HCT116 (cell line): ENCODE results near the gene SEMA3E. TPM values are rescaled to one million over a fixed set of nuclear protein-coding genes. Genes with fewer than 3 reads are reported as not detected.

Experiments used
- ATAC-seq: fragments of 200-7000 bp; cut with Tn5 transposase; 2 replicates; pipeline ENCODE4 v1.9.1; 2020; ENCODE audit warnings: mild to moderate bottlenecking, moderate library complexity
- BruUV-seq: library from RNA; stranded (reverse); fragments of 400-500 nt; replicated peaks from 2 replicates; lab custom pipeline; 2021; lab: Mats Ljungman, UMichigan
- CTCF ChIA-PET: fragments of 300-600 bp; sonication (Branson Sonifier 250); formaldehyde crosslinking; loops from one replicate; lab custom pipeline; 2021; ENCODE audit warnings: antibody characterized with exemption; lab: Charles Lee
- POLR2A ChIA-PET: fragments of 300-600, 350-600 bp; sonication (Branson Sonifier 250); formaldehyde crosslinking; loops from one replicate; lab custom pipeline; 2021; ENCODE audit warnings: antibody characterized with exemption; lab: Charles Lee
- RAD21 ChIA-PET, 2 experiments: fragments of 300-600 bp; sonication (Branson Sonifier 250); formaldehyde crosslinking; loops; one replicate each; lab custom pipeline; 2023; ENCODE audit warnings: low total read pairs in 2 of 2; ENCODE audit not compliant: uncharacterized antibody in 2 of 2, unreplicated experiment in 2 of 2, low non-redundant PET in 1 of 2; lab: Charles Lee
- DNase-seq: peaks from one replicate; pipeline ENCODE4 v3.0.0-alpha.2; 2010; ENCODE audit warnings: low read depth, low spot score
- H2AFZ ChIP-seq: fragments of 200-600 bp; shearing (Covaris generic), sonication (generic); 2 replicates; pipeline ENCODE4 v1.6.1; 2017; ENCODE audit warnings: low read depth, mixed run types, mixed read lengths, antibody characterized with exemption, low read length; ENCODE audit not compliant: poor library complexity, severe bottlenecking
- H3K27ac ChIP-seq: 2 replicates; pipeline ENCODE4 v1.5.1; 2012; ENCODE audit warnings: low read depth, low read length
- H3K27me3 ChIP-seq: fragments of 200-600 bp; sonication (generic); 2 replicates; pipeline ENCODE4 v1.6.1; 2016; ENCODE audit warnings: mixed run types, low read length, mixed read lengths; ENCODE audit not compliant: insufficient read depth
- H3K36me3 ChIP-seq, 2 experiments: fragments of 200-500 bp in 1 of 2; fragments of 200-600 bp in 1 of 2; sonication (Bioruptor generic) in 1 of 2; sonication (generic) in 1 of 2; 2 replicates each; pipeline versions ENCODE4 v1.5.1 to v1.6.1; 2014 to 2016; ENCODE audit warnings: low read length in 2 of 2, inconsistent platforms in 1 of 2, mixed read lengths in 1 of 2, mixed run types in 1 of 2; ENCODE audit not compliant: insufficient read depth in 2 of 2, control insufficient read depth in 1 of 2
- H3K4me1 ChIP-seq, 2 experiments: fragments of 200-600 bp in 1 of 2; sonication (generic) in 1 of 2; 2 replicates each; pipeline versions ENCODE4 v1.5.1 to v1.6.1; 2012 to 2017; ENCODE audit warnings: low read length in 2 of 2, inconsistent platforms in 1 of 2, mild to moderate bottlenecking in 1 of 2, mixed read lengths in 1 of 2, mixed run types in 1 of 2, moderate library complexity in 1 of 2; ENCODE audit not compliant: insufficient read depth in 2 of 2, control insufficient read depth in 1 of 2
- H3K4me2 ChIP-seq: fragments of 200-600 bp; sonication (generic); 2 replicates; pipeline ENCODE4 v1.6.1; 2017; ENCODE audit warnings: mixed run types, low read length, mixed read lengths
- H3K4me3 ChIP-seq, 2 experiments: fragments of 200-600 bp in 1 of 2; sonication (generic) in 1 of 2; replicated peaks in 1 of 2; 2 replicates each; pipeline ENCODE4 v1.5.1; 2011 to 2016; ENCODE audit warnings: low read length in 2 of 2, control low read depth in 1 of 2, low read depth in 1 of 2, mild to moderate bottlenecking in 1 of 2, mixed read lengths in 1 of 2, mixed run types in 1 of 2
- H3K79me2 ChIP-seq: fragments of 200-600 bp; sonication (generic); 2 replicates; pipeline ENCODE4 v1.6.1; 2017; ENCODE audit warnings: mild to moderate bottlenecking, mixed run types, low read length, moderate library complexity, mixed read lengths; ENCODE audit not compliant: insufficient read depth
- H3K9ac ChIP-seq: fragments of 200-600 bp; sonication (generic); 2 replicates; pipeline ENCODE4 v1.6.1; 2016; ENCODE audit warnings: low read length, mixed read lengths
- H3K9me2 ChIP-seq: fragments of 200-600 bp; sonication (generic), shearing (Covaris generic); 2 replicates; pipeline ENCODE4 v1.6.1; 2017; ENCODE audit warnings: mixed run types, mild to moderate bottlenecking, moderate library complexity; ENCODE audit not compliant: insufficient read depth
- H3K9me3 ChIP-seq, 2 experiments: fragments of 200-500 bp in 1 of 2; fragments of 200-600 bp in 1 of 2; sonication (Bioruptor generic) in 1 of 2; sonication (generic) in 1 of 2; 2 replicates each; pipeline ENCODE4 v1.6.1; 2014 to 2017; ENCODE audit warnings: low read length in 2 of 2, mixed read lengths in 2 of 2, inconsistent platforms in 1 of 2, low read depth in 1 of 2, mild to moderate bottlenecking in 1 of 2, mixed run types in 1 of 2, moderate library complexity in 1 of 2; ENCODE audit not compliant: control insufficient read depth in 1 of 2, insufficient read depth in 1 of 2
- H4K20me1 ChIP-seq: fragments of 200-600 bp; sonication (generic), shearing (Covaris generic); 2 replicates; pipeline ENCODE4 v1.6.1; 2017; ENCODE audit warnings: mixed run types, mild to moderate bottlenecking, moderate library complexity; ENCODE audit not compliant: insufficient read depth
- EGR1 ChIP-seq: IDR thresholded peaks from 2 replicates; pipeline ENCODE4 v1.6.1; 2012; ENCODE audit warnings: low read depth
- ELF1 ChIP-seq: IDR thresholded peaks from 2 replicates; pipeline ENCODE4 v1.6.1; 2012; ENCODE audit warnings: low read depth, borderline replicate concordance
- FOSL1 ChIP-seq: IDR thresholded peaks from 2 replicates; pipeline ENCODE4 v1.6.1; 2012; ENCODE audit warnings: low read depth
- JUND ChIP-seq: IDR thresholded peaks from 2 replicates; pipeline ENCODE4 v1.6.1; 2012
- POLR2AphosphoS5 ChIP-seq: IDR thresholded peaks from 2 replicates; pipeline ENCODE4 v1.6.1; 2011; ENCODE audit warnings: mild to moderate bottlenecking, low read depth, low read length, moderate library complexity
- SIN3A ChIP-seq: IDR thresholded peaks from 2 replicates; pipeline ENCODE4 v1.6.1; 2012; ENCODE audit warnings: low read depth
- SP1 ChIP-seq: IDR thresholded peaks from 2 replicates; pipeline ENCODE4 v1.6.1; 2012; ENCODE audit warnings: low read depth
- SRF ChIP-seq: IDR thresholded peaks from 2 replicates; pipeline ENCODE4 v1.6.1; 2012; ENCODE audit warnings: low read depth
- intact Hi-C: fragments of 100-400 bp; cut with micrococcal nuclease; formaldehyde crosslinking; loops from 2 replicates; pipeline ENCODE4 v1.10.0; 2022
- total RNA-seq: library from RNA; stranded (reverse); gene quantifications from one replicate; pipeline ENCODE4 v1.2.1, GENCODE V29; 2021; ENCODE audit not compliant: unreplicated experiment
- TF ChIP-seq, protein P1 (sequence below): IDR thresholded peaks from 2 replicates; pipeline ENCODE4 v1.6.1; 2011; ENCODE audit warnings: mild to moderate bottlenecking, low read length, moderate library complexity; ENCODE audit not compliant: insufficient replicate concordance; ENCODE audit errors: extremely low read depth
- TF ChIP-seq, protein P2 (sequence below): IDR thresholded peaks from 2 replicates; pipeline ENCODE4 v1.6.1; 2012

SEMA3E gene
- total RNA-seq, 1 experiment from 2014 or later = 1.6 TPM

DNA sequence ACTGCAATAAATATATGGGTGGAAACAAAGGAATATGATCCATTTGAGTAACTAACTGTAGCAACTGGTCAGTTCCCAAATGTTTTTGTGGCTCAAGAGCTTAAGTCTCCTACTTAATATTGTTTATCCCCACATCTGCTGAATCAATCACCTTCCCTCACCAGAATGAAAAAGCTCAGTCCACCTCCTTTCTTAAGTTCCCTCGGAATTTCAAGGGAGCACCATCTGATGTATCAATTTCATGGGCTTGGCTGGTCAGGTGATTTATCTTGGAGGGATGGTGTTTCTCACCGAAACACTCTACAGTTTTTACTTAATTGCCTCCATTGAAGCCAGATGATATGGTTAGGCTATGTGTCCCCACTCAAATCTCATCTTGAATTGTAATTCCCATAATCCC lies 176.6 kb downstream of the SEMA3E start:
- no peak overlapping the region for H2AFZ ChIP-seq
- H3K9me2 ChIP-seq = no peaks in the 10 kb centered on the region
- BruUV-seq = no TSS peak
- H3K4me2 ChIP-seq = no peak overlapping the region
- H3K36me3 ChIP-seq = no peaks in the 10 kb centered on the region
- TF ChIP-seq FOSL1 = no peak
- TF ChIP-seq SIN3A = no peak
- no peak for TF ChIP-seq POLR2AphosphoS5
- no peak for TF ChIP-seq SRF
- no peaks in the 10 kb centered on the region for H3K79me2 ChIP-seq
- no peak overlapping the region for H3K9ac ChIP-seq
- H3K4me1 ChIP-seq = peaks cover 8 to 17% of the 10 kb centered on the region in 2 experiments; a peak in 3 of 4 replicates
- ATAC-seq = no peak
- H3K4me3 ChIP-seq = no peak overlapping the region
- H3K9me3 ChIP-seq = no peaks in the 10 kb centered on the region
- no peak overlapping the region for H3K27ac ChIP-seq
- H4K20me1 ChIP-seq = no peaks in the 10 kb centered on the region
- no peak for DNase-seq
- RAD21 ChIA-PET = no interaction called here
- no peaks in the 10 kb centered on the region for H3K27me3 ChIP-seq
- POLR2A ChIA-PET = no interaction called here
- CTCF ChIA-PET = no interaction called here
- intact Hi-C loops = no loop called here

DNA sequence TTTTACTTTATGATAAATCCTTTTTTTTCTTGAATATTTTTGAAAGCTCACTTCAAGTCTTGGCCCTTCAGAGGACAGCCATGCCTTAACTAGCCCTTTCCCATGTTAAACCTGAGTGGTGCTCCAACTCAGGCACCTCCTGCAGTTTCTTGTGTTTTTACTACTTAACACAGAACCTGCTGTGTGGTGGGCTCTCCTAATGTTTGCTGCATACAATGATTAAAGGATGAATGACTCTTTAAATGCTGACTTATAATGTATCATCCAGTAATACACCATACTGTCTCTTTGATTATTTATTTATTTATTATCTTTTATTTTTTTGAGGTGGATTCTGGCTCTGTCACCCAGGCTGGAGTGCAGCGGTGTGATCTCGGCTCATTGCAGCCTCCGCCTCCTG lies 179.4 kb downstream of the SEMA3E start:
- H3K4me2 ChIP-seq = peak overlapping the region; percentile 57; the same call in 1 of the 2 replicates
- TF ChIP-seq POLR2AphosphoS5 (no peak), SP1 (no peak), EGR1 (no peak), ELF1 (no peak), JUND (no peak)
- TF ChIP-seq, protein P1, sequence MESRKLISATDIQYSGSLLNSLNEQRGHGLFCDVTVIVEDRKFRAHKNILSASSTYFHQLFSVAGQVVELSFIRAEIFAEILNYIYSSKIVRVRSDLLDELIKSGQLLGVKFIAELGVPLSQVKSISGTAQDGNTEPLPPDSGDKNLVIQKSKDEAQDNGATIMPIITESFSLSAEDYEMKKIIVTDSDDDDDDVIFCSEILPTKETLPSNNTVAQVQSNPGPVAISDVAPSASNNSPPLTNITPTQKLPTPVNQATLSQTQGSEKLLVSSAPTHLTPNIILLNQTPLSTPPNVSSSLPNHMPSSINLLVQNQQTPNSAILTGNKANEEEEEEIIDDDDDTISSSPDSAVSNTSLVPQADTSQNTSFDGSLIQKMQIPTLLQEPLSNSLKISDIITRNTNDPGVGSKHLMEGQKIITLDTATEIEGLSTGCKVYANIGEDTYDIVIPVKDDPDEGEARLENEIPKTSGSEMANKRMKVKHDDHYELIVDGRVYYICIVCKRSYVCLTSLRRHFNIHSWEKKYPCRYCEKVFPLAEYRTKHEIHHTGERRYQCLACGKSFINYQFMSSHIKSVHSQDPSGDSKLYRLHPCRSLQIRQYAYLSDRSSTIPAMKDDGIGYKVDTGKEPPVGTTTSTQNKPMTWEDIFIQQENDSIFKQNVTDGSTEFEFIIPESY = no peak
- TF ChIP-seq, protein P2, sequence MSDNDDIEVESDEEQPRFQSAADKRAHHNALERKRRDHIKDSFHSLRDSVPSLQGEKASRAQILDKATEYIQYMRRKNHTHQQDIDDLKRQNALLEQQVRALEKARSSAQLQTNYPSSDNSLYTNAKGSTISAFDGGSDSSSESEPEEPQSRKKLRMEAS = no peak
- no peaks in the 10 kb centered on the region for H3K27me3 ChIP-seq
- no peak overlapping the region for H3K27ac ChIP-seq
- intact Hi-C loops = no loop called here
- no peaks in the 10 kb centered on the region for H3K9me2 ChIP-seq
- H3K4me3 ChIP-seq = no peak overlapping the region
- peaks cover 8 to 17% of the 10 kb centered on the region in 2 experiments; a peak in 3 of 4 replicates for H3K4me1 ChIP-seq
- ChIA-PET RAD21 (no interaction called here), CTCF (no interaction called here), POLR2A (no interaction called here)
- no peaks in the 10 kb centered on the region for H3K36me3 ChIP-seq
- no TSS peak for BruUV-seq
- H2AFZ ChIP-seq = peak overlapping the region; percentile 69
- H3K9ac ChIP-seq = no peak overlapping the region
- ATAC-seq (no peak), DNase-seq (no peak)
- H3K79me2 ChIP-seq = no peaks in the 10 kb centered on the region
- H3K9me3 ChIP-seq = no peaks in the 10 kb centered on the region
- H4K20me1 ChIP-seq = no peaks in the 10 kb centered on the region
